ENCODE results near the gene APBA2.

DNA sequence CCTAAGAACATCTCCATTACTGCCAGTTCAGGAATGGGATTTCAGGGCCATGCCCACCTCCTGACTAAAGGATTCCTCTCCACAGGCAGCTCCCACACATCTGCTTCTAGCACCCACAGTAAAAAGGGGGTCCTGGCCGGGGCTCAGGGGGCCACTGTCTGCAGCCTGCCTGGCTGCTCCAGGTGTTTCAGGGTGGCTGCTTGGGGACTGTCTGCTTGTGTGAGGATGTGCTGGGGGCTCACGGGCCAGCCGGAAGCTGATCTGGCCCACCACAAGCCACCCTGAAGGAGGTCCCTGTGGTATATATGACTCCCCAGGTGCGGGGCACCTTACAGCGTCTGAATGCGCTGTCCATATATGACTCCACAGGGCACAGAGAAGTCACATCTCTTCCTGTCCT, 248.5 kb downstream of the APBA2 start:
- TF ChIP-seq, protein P1, sequence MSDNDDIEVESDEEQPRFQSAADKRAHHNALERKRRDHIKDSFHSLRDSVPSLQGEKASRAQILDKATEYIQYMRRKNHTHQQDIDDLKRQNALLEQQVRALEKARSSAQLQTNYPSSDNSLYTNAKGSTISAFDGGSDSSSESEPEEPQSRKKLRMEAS (IDR thresholded peaks at IDR 0.05) = no peak
- TF ChIP-seq RFX5 (IDR thresholded peaks at IDR 0.05) = no peak
- TF ChIP-seq EHMT2 (IDR thresholded peaks at IDR 0.05; ENCODE audit: low read depth) = no peak
- no peak for TF ChIP-seq EP300 (IDR thresholded peaks at IDR 0.05)
- no peak for TF ChIP-seq POLR2A (IDR thresholded peaks at IDR 0.05; ENCODE audit: low read length)
- no peak for TF ChIP-seq KDM1A (IDR thresholded peaks at IDR 0.05; ENCODE audit: low read depth)
- TF ChIP-seq, protein P2, sequence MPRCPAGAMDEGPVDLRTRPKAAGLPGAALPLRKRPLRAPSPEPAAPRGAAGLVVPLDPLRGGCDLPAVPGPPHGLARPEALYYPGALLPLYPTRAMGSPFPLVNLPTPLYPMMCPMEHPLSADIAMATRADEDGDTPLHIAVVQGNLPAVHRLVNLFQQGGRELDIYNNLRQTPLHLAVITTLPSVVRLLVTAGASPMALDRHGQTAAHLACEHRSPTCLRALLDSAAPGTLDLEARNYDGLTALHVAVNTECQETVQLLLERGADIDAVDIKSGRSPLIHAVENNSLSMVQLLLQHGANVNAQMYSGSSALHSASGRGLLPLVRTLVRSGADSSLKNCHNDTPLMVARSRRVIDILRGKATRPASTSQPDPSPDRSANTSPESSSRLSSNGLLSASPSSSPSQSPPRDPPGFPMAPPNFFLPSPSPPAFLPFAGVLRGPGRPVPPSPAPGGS (IDR thresholded peaks at IDR 0.05) = no peak
- TF ChIP-seq, protein P3, sequence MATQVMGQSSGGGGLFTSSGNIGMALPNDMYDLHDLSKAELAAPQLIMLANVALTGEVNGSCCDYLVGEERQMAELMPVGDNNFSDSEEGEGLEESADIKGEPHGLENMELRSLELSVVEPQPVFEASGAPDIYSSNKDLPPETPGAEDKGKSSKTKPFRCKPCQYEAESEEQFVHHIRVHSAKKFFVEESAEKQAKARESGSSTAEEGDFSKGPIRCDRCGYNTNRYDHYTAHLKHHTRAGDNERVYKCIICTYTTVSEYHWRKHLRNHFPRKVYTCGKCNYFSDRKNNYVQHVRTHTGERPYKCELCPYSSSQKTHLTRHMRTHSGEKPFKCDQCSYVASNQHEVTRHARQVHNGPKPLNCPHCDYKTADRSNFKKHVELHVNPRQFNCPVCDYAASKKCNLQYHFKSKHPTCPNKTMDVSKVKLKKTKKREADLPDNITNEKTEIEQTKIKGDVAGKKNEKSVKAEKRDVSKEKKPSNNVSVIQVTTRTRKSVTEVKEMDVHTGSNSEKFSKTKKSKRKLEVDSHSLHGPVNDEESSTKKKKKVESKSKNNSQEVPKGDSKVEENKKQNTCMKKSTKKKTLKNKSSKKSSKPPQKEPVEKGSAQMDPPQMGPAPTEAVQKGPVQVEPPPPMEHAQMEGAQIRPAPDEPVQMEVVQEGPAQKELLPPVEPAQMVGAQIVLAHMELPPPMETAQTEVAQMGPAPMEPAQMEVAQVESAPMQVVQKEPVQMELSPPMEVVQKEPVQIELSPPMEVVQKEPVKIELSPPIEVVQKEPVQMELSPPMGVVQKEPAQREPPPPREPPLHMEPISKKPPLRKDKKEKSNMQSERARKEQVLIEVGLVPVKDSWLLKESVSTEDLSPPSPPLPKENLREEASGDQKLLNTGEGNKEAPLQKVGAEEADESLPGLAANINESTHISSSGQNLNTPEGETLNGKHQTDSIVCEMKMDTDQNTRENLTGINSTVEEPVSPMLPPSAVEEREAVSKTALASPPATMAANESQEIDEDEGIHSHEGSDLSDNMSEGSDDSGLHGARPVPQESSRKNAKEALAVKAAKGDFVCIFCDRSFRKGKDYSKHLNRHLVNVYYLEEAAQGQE (IDR thresholded peaks at IDR 0.05) = no peak
